NCI-H1092 (cell line): Measurements from ENCODE around the gene ELL.
"Not testable (repeated sequence)": the region's sequence is repeated elsewhere in the genome, so short reads cannot be mapped to it uniquely, and the experiment has no call there.

Experiments
- DNase-seq: peaks from one replicate; lab custom pipeline; 2025; lab: John Stamatoyannopoulos, UW

ELL gene

GRCh38 chr19:18421371-18421959 lies 100.4 kb downstream of the ELL start:
- DNase-seq: no peak

- DNase-seq: no peak
These were observed 100.9 kb downstream of the ELL start for GRCh38 chr19:18420930-18421329.

- no peak for DNase-seq
These were observed 102.0 kb downstream of the ELL start for GRCh38 chr19:18419699-18420460.

- DNase-seq: peak; percentile 76
These were observed 102.6 kb downstream of the ELL start, which contains the start of gene SSBP4 for GRCh38 chr19:18419195-18419698. TSS of gene SSBP4 (plus strand) at chr19:18419398. CDS start at chr19:18419649, 251 bp downstream.

- DNase-seq: no peak
These were observed 103.2 kb downstream of the ELL start for GRCh38 chr19:18418483-18419194.

- DNase-seq: no peak
These were observed 103.8 kb downstream of the ELL start for GRCh38 chr19:18418029-18418482.

GRCh38 chr19:18417250-18418028 lies 104.4 kb downstream of the ELL start:
- DNase-seq: peak; percentile 19

GRCh38 chr19:18416778-18417249 lies 105.1 kb downstream of the ELL start:
- DNase-seq: peak; percentile 77

GRCh38 chr19:18415178-18415867 lies 106.5 kb downstream of the ELL start:
- no peak for DNase-seq

- no peak for DNase-seq
These were observed 107.2 kb downstream of the ELL start for GRCh38 chr19:18414504-18415177.

- DNase-seq: no peak
These were observed 109.1 kb downstream of the ELL start for GRCh38 chr19:18412610-18413239.

GRCh38 chr19:18408053-18408476 lies 113.8 kb downstream of the ELL start:
- DNase-seq: no peak

- DNase-seq: no peak
These were observed 115.1 kb downstream of the ELL start for GRCh38 chr19:18406749-18407148.

GRCh38 chr19:18405754-18406153 lies 116.1 kb downstream of the ELL start:
- not testable (repeated sequence) for DNase-seq

- DNase-seq: not testable (repeated sequence)
These were observed 119.2 kb downstream of the ELL start for GRCh38 chr19:18402455-18403248.

- DNase-seq: no peak
These were observed 120.2 kb downstream of the ELL start for GRCh38 chr19:18401580-18402112.

- DNase-seq: no peak
These were observed 122.9 kb downstream of the ELL start for GRCh38 chr19:18399008-18399407.

GRCh38 chr19:18397242-18398202 lies 124.3 kb downstream of the ELL start, which contains the start of gene LRRC25:
TSS of gene LRRC25 (minus strand) at chr19:18397622. CDS start at chr19:18396963, 659 bp downstream.
- no peak for DNase-seq
